NOMO-1 (cell line): Measurements from ENCODE around the gene NR2F6.

Experiments
- DNase-seq, 2 experiments: peaks; one replicate each; lab custom pipeline; 2025; ENCODE audit not compliant: unreplicated experiment in 2 of 2; lab: John Stamatoyannopoulos, UW

The NR2F6 gene

GRCh38 chr19:17240826-17241399, 4.8 kb downstream of the NR2F6 start:
- DNase-seq = no peak

GRCh38 chr19:17240062-17240752, 5.5 kb downstream of the NR2F6 start:
- DNase-seq = no peak

GRCh38 chr19:17237747-17238706, 7.7 kb downstream of the NR2F6 start:
- no peak for DNase-seq

- DNase-seq = no peak
Measured at GRCh38 chr19:17236811-17237543, 8.7 kb downstream of the NR2F6 start.

GRCh38 chr19:17235971-17236777, 9.5 kb downstream of the NR2F6 start:
- no peak for DNase-seq

- DNase-seq = peak; percentile 18 to 20
Measured at GRCh38 chr19:17235300-17235970, 10.3 kb downstream of the NR2F6 start.

- DNase-seq = no peak
Measured at GRCh38 chr19:17234911-17235299, 10.8 kb downstream of the NR2F6 start.

- DNase-seq = no peak
Measured at GRCh38 chr19:17232258-17232657, 13.5 kb downstream of the NR2F6 start.

- no peak for DNase-seq
Measured at GRCh38 chr19:17229890-17230289, 15.8 kb downstream of the NR2F6 start.

GRCh38 chr19:17227798-17228367, 17.8 kb downstream of the NR2F6 start:
- no peak for DNase-seq

- DNase-seq = peak; percentile 97
Measured at GRCh38 chr19:17226002-17226933, 19.5 kb downstream of the NR2F6 start, which contains the start of gene OCEL1. OCEL1 (plus strand) TSS chr19:17226226; CDS start chr19:17226248, 22 bp downstream.

GRCh38 chr19:17225053-17225452, 20.7 kb downstream of the NR2F6 start:
- no peak for DNase-seq

GRCh38 chr19:17220207-17220758, 25.4 kb downstream of the NR2F6 start:
- DNase-seq = peak; percentile 42 to 67

- no peak for DNase-seq
Measured at GRCh38 chr19:17219286-17219685, 26.4 kb downstream of the NR2F6 start.

- DNase-seq = no peak
Measured at GRCh38 chr19:17216058-17216670, 29.6 kb downstream of the NR2F6 start.

GRCh38 chr19:17215127-17215971, 30.4 kb downstream of the NR2F6 start, which contains the start of gene USE1:
USE1 (plus strand) TSS chr19:17215357; CDS start chr19:17215406, 49 bp downstream.
- DNase-seq = peak; percentile 93 to 94
